GM18499 (cell line): ENCODE data around the gene NTRK3.

Experiments used
- ATAC-seq: cut with Tn5 transposase; IDR thresholded peaks from one replicate; pipeline ENCODE4 v1.9.1; 2021; ENCODE audit warnings: moderate number of reproducible peaks; ENCODE audit not compliant: insufficient read depth, unreplicated experiment

Gene NTRK3

DNA sequence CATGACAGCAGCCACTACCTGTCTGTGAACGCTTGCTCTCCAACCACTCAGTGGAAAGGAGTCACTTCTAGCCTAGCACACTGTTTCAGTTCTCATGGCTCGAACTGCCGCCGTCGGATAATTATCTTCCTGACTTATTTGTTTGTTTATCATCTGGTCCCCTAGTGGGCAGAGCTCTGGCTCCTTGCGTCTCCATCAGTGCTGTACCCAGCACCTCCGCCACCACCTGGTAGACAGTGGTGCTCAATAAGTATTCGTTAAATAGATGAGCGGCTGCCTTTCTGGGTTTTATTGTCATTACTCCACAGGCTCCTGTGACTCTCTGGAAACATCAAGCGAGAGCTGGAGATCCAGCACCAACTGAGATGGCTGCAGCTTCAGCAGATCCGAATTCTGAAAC lies 297.5 kb downstream of the NTRK3 start:
- no peak for ATAC-seq

DNA sequence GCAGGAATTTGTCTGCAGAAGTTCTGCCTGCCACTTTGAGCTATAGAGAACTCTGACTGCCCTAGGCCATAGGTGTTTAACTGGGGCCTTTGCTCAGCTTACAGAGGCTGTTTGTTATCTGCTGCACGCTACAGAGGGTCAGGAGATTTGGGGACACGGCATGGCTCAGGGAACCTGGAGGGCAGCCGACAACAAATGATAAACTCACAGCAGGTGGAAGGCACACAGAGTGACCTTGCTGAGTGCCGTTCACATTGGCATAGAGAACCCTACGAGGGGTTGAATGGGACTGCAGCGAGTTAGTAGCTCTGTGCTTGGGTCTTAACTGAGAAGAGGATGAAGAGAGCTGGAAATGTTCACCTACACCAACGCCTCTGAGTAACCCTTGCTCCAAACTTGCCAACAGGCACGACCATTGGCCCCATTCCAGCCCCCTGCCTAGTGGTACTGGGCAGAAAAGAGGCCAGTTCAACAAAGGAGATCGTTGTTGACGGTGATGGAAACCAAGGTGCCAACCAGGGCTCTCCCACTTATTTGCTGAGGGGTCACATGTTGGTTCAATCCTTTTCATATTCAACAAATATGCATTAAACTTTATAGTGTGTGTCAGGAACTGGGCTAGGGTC lies 301.1 kb downstream of the NTRK3 start:
- no peak for ATAC-seq

DNA sequence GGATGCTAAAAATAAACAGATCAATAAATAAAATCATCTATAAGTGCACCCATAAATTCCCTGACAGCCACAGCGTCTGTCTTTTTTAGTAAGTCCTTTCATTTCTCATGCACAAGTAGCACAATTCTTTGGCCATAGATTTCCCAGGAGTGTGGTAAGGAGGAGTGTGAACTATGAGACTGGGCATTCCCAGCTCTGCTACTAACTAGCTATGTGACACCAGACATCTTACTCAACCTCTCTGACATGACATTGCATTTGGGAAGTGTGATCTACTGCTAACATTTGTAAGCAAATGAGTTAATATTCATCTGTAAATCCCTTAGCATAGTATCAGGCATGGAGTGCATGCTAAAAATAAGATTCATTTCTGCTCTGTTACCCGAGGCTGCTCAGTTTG lies 301.7 kb downstream of the NTRK3 start:
- no peak for ATAC-seq

DNA sequence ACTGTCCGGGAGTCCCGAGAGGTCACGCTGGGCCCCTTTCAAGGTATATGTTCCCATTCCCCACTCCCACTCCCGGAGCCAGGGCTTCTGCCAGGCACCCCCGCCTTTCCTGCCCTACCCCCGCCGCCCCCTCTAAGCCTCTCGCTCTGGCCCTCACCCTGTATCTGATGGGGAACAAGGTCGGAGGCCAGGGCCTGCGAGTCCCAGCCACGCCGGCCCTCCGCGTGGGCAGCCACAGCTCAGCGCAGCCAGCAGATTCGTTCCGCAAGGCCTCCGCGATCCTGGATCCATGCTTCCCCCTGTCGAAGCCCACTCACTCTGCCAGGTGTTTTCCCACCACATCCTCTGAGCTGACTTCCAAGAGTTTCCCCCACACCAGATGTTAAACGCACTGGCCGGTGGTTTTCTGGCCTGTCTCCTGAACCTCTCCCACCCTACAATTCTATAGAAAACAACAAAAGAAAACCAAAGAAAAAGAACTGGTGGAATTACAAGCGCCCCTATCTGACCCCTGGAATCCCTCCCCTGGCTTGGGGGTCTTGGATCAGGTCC lies 303.7 kb downstream of the NTRK3 start:
- ATAC-seq = no peak

DNA sequence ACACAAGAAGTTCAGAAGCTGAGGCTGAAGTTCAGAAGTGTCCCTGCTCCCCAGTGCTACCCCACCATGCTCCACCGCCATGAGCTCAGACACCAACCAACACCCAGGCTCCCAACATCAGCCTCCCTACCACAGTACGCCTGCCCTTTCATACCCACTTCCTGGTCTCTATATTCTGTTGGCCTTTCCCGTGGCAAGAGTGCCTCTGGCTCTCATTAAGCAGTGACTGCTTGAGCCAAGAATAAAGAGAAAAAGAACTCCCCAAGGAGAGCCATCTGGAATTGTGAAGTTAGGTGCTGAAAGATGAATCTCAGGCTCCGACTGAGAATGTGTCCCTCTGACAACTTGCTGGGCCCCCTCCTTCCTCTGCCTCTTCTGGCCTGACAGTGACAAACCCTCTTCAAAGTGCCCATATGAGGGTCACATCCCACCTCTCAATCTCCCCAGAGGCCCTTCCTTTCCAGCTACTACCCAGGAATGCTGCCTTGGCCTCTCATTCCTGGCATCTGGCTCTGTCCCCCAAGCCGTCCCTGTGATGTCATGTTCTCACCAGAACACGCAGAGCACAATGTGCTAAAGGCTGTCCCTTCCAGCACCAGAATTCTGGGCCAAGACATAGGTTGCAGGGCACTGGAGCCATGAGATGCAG lies 306.8 kb downstream of the NTRK3 start:
- no peak for ATAC-seq

DNA sequence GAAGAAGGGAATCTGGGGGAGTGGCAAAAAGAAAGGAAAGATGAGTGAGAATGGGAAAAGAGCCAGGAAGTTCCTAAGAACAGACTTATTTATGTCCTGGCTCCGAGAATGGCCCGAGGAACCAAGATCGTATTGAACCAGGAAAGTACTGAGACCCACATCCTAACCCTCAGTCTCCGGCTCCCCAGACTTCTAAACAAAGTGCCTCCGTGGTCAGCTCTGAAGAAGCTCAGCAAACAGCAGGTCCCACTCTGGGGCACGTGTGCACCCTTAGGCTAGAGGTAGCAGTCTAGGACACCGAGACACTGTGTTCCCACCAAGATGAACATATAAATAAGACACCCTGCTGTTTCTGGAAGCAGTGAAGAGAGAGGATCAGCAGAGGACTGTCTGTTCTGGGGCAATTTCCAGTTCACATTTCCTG lies 307.4 kb downstream of the NTRK3 start:
- ATAC-seq = no peak

DNA sequence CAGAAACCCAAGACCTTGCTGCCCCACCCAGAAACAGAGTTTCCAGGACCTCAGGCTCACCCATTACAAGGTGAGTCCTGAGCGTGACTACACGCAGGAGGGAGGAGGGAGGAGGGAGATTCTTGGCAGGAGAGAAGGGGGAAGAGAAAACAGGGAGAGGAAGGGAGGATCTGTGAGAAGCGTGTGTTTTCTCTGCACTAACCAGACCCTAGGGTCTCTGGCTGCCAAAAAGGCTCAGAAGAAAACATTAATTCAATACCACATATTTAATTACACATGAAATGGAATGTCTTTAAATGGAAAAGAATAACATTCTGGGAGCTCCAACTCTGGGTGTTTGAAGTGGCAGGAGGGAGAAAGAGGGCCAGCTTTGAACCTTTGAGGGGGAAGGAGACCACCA lies 309.0 kb downstream of the NTRK3 start:
- no peak for ATAC-seq

DNA sequence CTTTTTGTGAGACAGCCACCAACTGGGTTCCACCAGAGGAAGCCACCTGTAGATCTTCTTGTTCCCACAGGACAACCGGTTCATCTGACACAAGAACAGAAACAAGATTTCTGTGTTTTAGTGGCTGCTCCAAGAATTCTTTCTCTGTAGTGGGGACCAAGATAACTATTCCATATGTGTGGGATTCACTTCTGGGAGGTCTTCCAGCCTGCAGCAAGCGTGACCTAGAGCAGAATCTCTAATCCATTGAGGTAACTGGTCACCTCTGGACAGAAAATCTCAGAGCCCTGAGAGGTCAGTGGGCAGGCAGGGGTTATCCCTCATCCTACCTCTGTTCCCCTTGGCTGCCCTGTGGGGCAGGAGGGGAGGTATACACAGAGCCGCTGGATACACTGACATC lies 311.3 kb downstream of the NTRK3 start:
- no peak for ATAC-seq

DNA sequence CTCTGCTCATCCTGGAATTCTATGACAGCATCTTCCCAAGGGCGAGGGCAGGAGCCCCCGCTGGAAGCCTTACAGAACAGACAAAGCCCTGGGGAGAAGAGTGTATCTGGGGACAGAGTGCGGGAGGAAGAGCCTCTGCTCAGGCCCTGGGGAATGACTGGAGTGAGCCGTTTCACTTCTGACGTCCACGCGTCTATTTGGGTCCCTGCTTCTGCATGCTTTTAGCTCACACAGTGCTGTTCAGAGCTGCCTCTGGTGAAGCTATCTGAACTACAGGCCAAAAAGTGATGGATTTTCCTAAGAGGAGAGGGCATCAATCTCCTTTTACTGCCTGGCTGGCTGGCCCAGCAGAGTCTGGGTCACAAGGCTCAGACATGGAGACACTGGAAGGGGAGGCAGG lies 311.8 kb downstream of the NTRK3 start:
- no peak for ATAC-seq

DNA sequence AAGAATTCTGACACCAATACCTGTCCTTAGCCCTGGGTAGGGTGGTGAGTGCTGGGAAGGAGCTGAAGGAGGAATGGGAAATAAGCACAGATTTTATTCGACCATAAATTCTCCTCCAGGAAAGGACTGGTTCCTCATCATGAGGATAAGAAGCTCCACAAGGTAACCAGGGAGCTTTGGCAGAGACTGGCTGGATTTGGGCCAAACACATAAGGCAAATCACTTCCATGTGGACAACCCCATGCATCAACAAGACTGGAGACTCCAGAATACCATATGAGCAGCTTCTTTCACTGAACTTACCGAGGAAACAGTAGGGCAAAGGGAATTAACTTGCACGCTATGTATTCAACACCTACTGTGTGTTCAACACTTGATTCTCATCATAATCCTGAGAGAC lies 312.5 kb downstream of the NTRK3 start:
- no peak for ATAC-seq

DNA sequence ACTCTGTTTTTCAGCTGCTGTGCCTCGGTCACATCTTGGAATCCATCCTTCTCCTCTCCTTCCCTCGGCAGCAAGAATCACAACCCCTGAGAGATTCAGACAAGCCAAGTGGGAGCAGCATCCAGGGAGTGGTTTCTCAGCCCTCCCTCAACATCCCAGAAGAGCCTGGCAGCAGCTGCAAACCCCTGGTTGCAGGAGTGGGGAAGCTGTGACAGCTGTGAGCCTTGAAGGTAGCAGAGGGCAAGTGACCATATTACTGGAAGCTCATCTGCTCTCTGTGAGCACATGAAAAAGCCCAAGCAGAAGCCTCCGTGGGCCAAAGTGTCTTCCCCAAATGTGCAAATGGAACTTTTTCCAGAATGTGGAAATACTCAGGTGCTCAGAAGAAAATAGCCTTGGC lies 312.9 kb downstream of the NTRK3 start:
- ATAC-seq = no peak

DNA sequence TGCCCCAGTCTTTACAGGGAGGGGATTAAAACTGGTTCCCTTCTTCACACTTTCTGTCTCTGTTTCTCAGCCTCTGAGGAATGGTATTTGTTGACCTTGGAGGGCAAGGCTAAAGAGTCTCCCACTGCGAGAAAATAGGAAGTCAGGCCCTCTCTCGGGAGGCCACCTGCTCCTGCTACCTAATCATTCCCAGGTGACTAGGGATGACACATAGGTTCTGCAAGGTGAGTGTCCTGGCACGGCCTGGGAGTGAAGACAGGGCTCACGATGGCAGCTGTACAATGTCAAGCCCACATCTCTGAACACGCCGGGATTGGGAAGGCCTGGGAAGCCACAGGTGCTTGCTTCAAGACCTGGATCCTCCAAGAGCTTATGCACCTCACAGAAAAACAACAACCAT lies 314.2 kb downstream of the NTRK3 start:
- no peak for ATAC-seq

DNA sequence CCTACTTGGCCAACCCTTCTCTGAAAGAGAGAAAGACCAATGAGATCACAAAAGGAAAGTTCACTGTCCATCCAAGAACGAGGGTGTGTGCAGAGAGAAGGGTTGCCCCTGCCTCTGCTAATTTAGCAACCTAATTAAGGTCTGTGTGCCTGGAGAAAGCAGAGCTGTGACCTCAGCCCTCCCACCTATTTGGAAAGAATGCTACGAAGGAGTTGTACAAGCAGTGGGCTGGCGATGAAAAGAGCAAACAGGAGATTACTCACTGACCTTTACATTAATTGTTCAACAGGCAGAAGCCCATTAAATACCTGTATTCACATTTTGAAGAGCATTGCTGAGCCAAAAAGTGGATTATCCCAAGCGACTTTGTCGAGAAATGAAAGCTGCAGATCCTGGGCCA lies 314.9 kb downstream of the NTRK3 start:
- ATAC-seq = no peak

DNA sequence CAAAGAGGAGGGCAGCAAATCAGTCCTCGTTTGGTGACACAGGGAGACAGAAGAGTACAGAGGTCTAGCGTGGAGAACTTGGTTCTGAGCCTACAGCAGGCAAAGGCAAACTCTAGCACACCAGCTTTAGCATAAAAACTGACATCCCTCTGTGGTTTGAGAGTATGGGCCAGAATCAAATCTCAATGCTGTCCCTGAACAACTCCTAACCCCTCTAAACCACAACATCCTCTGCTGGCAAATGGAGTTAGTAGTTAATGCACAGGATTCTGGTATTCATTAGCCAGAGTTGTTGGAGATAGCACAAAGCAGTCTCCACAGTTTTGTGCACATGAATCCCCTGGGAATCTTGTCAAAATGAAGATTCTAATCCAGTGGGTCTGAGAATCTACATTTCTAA lies 315.8 kb downstream of the NTRK3 start:
- ATAC-seq = no peak

DNA sequence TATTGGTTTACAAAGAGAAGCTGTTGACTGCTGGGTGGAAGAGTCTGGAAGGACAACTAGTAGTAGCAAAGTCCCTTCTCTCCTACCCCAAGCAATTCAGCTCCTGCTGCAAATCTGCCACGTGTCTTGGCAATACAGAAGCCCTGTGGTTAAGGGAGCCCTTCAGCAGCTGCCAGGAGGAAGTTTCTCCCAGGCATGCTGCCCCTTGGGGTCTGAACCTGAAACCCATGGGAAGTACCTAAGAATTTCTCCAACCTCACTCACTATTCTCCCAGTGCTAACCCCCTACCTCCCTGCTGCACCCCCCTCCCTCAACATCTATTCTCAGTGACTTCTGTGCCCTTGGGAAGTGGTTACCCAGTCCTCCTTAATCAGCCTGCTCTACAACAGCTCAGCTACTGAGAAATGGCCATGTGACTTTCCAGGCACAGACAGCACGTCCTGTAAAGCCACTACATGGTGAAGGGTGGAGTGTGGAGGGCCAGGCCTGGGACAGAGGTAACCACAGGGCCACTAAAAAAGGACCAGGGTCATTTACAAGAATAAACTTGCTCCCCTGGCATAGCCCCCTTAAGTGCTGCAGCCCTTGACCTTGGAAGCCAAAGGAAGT lies 316.6 kb downstream of the NTRK3 start:
- no peak for ATAC-seq

DNA sequence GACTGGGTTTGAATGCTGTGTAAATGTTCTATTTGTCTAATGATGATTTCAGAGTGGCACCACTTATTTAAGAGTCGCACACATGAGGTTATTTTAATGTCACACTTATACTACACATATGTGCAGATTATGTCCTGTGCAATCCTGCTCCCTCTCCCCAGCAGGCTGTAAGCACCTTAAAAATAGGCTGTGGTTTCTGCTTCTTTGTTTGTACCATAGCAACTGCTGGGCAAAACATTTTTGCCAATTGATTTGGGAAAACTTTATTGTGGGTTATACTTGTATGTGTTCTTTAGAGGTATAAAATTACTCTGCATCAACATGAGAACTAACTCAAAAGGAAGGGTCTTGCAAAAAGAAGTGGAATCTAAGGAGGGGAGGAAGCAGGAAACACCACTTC lies 318.5 kb downstream of the NTRK3 start:
- no peak for ATAC-seq

DNA sequence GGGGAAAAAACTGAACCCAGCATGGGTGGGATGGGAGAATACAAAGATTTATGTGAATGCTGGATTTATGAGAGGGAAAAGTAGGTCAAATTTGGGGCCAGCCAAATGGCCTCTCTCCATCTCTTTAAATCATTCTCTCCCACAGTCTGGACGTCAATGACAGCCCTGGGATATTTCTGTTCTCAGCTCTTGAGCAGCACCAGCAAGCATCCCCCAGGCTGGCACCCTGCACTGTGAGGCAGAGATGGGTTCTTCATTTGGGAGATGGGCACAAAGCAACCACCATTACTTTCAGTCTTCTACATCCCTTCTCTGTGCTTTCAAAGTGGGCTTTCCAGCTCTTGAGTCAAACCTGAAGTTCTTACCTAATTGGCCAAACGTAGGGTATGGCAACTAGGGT lies 321.0 kb downstream of the NTRK3 start:
- ATAC-seq = no peak

DNA sequence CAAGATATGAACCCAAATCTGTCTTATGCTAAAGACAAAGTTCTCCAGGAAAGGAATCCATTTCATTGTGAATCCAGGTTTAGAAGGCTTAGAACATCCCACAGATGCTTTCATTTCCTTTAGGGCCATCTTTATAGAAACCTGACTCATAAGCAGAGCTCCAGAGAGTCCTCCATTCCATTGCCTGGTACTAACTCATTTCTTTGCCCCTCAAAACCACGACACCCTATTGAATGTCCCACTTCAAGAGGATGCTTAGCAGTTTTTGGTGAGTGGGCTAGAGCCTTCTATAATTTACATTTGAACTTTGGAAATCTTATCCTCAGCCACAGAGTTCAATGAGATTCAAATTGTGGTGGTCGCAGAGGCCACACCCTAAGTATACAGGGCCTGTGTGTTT lies 325.0 kb downstream of the NTRK3 start:
- ATAC-seq = no peak

DNA sequence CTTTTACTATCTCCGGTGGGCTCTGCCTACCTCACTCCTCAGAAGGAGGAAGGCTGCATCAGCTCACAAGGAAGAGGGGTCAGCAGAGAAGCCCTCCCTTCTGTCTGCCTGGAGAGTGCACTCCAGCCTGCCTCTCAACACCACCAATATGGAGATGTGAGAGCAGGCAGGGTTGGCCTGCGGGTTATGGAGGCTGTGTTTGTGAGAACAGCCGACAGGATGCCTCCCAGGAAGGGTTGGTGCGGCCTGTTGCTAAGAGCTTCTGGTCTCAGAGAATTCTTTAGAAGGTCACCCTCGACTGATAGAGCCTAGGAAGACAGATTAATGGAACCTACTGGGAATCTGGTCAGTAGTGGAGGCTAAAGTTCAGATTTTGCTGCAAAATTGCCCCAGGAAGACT lies 326.1 kb downstream of the NTRK3 start:
- ATAC-seq = no peak

DNA sequence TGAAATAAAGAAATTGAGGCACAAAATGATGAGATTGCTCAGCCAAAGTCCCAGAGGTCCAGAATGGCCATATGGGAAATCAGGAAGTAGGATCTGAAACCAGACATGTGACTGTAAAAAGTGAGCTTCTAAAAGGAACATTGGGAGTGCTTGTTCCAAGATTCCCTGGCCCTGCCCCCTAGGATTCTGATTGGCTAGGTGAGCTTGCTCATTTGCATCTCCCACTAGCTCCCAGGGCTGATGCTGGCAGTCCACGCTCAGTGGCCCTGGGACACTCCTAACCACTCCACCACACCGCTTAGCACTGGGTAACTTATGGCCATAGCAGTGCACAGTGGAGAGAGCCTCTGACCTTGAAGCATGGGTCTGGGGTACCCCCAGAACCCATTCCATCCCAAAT lies 326.7 kb downstream of the NTRK3 start:
- no peak for ATAC-seq

DNA sequence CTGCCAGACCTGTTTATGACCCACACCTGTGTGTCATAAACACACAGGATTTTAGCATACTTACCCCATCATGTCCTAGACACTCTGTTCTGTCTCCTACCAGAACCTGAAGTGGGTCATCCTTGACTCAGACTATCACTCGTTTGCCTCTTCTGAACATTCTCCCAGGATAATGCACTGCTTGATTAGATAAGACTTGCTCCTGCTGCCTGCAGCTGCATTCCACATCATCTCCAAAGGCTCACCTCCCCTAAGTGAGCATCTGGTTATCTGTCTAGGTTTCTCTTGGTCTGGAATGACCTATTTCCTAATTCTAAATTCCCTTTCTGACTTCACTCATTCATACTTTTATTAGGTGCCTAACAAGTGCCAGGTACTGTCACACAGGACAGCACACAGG lies 332.1 kb downstream of the NTRK3 start:
- ATAC-seq = no peak

DNA sequence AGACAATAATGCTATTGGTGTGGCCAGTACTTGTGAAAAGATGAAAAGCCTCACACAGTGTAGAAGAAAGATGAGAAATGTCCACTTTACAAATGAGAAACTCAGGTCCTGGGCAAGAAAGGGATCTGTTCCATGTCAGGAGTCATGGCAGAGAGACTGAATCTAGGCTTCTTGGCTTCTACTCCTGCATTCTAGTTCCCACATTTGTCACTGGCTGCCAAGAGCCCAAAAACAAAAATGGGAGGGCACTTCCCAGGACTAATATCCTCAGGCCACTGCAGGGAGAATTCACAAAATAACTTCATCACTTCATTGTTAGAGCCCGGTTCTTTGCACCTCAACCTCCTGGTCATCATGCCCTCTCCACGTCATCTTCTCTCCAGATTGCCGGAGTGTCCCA lies 337.5 kb downstream of the NTRK3 start:
- no peak for ATAC-seq
